Activated T-cell treated with anti-CD3 and anti-CD28 coated beads for 48 hours (primary cell): Measurements from ENCODE around the gene NME4.
A peak's percentile ranks its signal among the peaks of the same experiment; 100 is the strongest.

Experiments
- DNase-seq: peaks from one replicate; pipeline ENCODE4 v3.0.0-alpha.2; 2020; ENCODE audit warnings: low read depth

The NME4 gene

GRCh38 chr16:363766-364490, 33.1 kb upstream of the NME4 start:
- DNase-seq = no peak

DNA sequence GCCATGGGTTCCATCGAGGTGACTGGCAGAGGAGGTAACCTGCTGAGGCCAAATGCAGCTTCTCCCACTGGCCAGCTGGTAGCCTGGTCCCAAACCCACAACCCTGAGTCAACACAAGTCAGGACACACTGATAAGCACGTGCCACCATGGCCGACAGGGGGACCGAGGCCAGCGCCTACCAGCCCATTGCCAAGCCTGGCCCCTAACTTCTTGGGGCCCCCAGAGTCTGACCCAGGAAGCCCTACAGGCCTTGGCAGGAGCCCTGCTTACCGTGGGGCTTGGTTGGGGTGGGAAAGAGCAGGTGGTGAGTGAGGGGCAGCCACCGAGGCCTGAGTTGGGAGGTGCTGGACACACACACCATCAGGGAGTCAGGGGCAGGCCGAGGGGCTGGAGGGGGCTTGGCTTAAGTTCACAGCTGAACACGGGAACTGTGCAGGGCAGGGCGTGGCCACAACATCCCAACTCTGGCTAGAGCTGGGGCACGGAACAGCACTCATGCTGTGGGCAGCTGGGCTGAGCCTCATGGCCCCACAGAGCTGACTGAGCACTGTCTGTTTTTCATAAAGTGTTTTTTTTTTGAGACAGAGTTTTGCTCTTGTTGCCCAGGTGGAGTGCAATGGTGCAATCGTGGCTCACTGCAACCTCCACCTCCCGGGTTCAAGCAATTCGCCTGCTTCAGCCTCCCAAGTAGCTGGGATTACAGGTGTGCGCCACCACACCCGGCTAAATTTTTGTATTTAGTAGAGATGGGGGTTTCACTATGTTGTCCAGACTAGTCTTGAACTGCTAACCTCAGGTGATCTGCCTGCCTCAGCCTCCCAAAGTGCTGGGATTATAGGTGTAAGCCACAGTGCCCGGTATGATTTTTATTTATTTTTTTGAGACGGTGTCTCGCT, 32.2 kb upstream of the NME4 start:
- no peak for DNase-seq

GRCh38 chr16:366476-366875, 30.5 kb upstream of the NME4 start:
- no peak for DNase-seq

GRCh38 chr16:367333-367903, 29.6 kb upstream of the NME4 start:
- no peak for DNase-seq

DNA sequence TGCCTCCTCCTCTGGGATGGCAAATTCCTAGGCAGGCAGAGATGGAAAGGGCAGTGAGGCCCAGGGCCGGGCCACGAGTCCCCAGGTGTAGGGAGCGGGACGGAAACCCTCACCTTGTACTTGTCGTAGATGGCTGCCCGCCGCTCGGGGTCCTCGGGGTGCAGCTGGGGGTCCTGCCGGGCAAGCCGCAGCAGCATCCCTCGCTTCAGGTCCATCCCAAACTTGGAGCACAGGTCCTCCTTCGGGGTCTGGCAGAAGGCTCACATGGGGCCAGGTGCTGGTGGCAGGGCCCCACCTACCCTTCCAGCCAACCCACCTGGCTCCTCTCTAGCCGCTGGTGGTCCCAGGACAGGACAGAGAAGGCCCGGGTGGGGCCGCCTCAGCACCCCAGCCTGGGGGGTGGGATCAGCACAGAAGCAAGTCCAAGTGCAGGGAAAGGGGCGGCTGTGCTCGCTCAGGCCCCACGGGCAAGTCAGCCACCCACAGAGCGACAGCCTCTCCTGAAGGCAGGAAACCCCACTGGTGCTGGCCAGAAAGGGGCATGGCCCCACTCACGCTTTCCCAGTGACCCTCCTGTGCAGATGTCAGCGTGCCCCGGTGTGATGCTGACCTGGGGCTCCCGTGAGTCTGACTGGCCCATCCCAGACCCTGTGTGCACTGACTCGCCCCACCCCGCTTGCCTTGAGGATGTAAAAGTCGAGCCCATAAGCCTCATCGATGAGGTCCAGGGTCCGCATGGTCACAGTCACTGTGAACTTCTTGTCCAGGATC, 28.4 kb upstream of the NME4 start:
- DNase-seq = no peak

DNA sequence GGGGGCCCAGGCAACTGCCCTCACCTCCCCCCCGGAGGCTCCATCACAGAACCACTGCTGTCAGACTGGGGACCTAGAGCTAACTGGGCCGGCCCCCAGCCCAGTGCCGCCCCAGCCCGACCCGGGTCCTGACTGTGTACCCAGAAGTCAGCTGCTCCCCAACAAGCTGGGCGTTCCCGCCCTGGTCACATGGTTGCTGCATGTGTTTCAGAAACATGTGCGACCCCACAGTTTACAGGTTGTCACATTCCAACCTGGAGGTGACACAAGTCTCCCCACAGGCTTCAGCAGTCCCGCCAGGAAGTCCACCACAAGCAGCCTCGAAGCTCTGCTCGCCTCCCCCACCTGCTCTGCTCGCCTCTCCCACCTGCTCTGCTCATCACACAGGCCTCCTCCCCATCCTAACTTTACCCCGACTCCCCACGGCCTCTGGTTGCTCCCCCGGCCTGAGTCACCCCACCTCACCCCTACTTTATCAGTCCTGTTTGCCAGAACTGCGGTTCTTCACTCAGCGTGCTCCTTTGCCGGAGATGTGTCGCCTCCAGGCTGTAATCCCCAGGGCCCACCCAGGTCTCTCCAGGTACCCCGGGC, 27.6 kb upstream of the NME4 start:
- no peak for DNase-seq

DNA sequence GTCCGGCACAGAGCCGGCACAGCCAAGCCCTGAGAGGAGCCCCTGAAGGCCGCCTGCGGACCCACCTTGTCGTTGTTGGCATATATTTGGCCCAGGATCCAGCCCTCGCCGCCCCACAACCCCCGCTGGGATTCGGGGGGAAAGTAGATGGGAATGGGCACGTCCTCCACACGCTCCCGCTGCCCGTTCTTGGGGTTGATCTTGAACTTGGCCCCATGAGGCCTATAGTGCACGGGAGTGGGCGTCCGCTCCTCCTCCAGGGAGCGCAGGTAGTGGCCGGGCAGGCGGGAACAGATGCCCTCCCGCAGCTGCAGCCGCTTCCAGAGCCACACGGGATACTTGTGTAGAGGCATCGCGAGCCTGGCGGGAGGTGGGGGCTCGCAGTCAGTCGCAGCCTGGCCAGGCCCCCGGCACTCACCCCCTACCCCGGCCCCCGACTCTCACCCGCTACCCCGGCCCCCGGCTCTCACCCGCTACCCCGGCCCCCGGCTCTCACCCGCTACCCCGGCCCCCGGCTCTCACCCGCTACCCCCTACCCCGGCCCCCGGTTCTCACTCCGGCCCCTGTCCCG, 27.0 kb upstream of the NME4 start:
- no peak for DNase-seq

- DNase-seq = peak; percentile 91
These were observed 26.6 kb upstream of the NME4 start, which contains the start of gene MRPL28 for GRCh38 chr16:370443-370842. MRPL28 (minus strand) TSS chr16:370538; CDS start chr16:370218, 320 bp downstream.

DNA sequence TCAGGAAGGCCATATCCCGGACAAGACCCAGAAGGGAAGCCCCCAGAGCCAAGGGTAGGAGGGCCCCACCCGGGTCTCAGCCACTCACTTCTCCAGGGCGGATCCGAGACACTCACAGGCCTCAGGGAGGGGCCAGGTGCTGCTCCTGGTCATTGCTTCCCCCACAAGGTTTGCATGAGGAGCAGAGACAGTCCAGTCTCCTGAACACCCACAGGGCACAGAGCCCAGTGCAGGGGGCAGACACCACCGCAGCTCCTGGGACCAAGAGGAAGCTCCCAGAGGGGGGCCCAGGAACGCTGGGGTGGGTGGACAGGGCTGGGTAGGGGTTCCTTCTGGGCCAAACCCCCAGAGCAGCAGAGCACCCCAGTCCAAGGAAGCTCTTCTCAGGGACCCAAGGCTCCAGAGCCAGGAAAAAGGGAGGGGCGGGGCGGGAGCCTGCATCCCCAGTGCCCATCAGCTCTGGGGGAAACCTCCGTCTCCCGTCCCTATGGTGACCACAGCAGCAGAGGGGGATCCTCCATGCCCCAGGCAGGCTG, 26.0 kb upstream of the NME4 start:
- no peak for DNase-seq

- DNase-seq = no peak
These were observed 25.3 kb upstream of the NME4 start for GRCh38 chr16:371515-372301.

- DNase-seq = no peak
These were observed 24.6 kb upstream of the NME4 start for GRCh38 chr16:372302-372983.

DNA sequence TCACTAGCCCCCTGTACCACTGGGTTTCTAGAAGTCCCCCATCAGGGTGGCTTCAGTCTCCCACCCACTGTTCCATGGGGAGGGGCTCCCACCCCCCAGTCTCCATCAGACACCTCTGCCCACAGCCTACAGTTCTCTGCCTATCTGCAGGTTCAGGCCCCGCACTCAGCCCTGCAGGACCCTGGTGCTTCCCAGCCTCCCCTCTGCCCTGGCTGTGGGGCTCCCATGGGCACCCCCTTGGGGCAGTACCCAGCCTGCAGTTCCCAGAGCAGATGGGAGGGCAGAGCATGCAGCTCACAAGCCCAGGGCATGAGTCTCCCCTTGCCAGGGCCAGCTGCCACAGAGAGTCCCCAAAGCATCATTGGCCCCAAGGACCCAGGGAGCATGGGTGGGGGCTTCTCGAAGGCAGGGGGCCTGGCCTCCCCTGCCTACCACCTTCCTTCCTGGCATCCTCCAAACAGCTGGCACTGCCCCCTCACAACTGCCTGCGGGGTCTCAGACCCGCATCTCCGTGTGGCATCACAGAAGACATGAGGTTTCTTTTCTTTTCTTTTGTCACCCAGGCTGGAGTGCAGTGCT, 23.9 kb upstream of the NME4 start:
- no peak for DNase-seq

GRCh38 chr16:373848-374615, 23.0 kb upstream of the NME4 start:
- DNase-seq = no peak

- DNase-seq = no peak
These were observed 22.4 kb upstream of the NME4 start for GRCh38 chr16:374616-374926.

- DNase-seq = no peak
These were observed 21.8 kb upstream of the NME4 start for GRCh38 chr16:375212-375611.

- DNase-seq = no peak
These were observed 20.8 kb upstream of the NME4 start for GRCh38 chr16:375927-376816.

GRCh38 chr16:376817-377418, 20.1 kb upstream of the NME4 start:
- no peak for DNase-seq
